D721Med (cell line): Measurements from ENCODE around the gene CCNJL.

ENCODE experiments used
- DNase-seq: peaks from one replicate; pipeline ENCODE4 v3.0.0; 2011; ENCODE audit warnings: low spot score; ENCODE audit not compliant: insufficient read length
- FAIRE-seq: peaks from 2 replicates; lab custom pipeline; 2011; peaks lifted over from hg19 to GRCh38; lab: Jason Lieb, UNC
- TF ChIP-seq, protein P1 (sequence below): IDR thresholded peaks from 2 replicates; pipeline ENCODE4 v1.5.1; 2012; ENCODE audit warnings: mild to moderate bottlenecking, control low read depth; ENCODE audit not compliant: insufficient read depth; ENCODE audit errors: missing control alignments

The CCNJL gene

DNA sequence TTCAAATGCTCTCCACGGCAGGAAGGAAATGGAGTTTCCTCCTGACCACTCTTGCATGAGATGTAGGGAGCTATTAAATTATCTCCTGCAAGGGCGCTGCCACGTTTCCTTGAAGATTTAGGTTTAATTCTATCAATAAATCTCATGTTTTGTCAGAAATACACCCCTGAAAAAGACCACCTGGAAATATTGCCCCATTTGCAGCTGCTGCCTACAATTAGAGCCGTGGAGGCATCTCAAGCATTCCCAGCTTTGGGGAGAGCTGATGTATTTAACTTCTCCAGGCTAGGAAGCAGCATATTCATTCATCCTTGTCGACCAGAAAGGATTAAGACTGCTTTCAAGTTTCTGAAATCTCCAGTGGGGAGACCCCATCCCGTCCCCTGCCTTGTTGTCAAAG is 40.5 kb downstream of the CCNJL start:
- no peak for DNase-seq
- TF ChIP-seq, protein P1, sequence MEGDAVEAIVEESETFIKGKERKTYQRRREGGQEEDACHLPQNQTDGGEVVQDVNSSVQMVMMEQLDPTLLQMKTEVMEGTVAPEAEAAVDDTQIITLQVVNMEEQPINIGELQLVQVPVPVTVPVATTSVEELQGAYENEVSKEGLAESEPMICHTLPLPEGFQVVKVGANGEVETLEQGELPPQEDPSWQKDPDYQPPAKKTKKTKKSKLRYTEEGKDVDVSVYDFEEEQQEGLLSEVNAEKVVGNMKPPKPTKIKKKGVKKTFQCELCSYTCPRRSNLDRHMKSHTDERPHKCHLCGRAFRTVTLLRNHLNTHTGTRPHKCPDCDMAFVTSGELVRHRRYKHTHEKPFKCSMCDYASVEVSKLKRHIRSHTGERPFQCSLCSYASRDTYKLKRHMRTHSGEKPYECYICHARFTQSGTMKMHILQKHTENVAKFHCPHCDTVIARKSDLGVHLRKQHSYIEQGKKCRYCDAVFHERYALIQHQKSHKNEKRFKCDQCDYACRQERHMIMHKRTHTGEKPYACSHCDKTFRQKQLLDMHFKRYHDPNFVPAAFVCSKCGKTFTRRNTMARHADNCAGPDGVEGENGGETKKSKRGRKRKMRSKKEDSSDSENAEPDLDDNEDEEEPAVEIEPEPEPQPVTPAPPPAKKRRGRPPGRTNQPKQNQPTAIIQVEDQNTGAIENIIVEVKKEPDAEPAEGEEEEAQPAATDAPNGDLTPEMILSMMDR: no peak
- FAIRE-seq: no peak

DNA sequence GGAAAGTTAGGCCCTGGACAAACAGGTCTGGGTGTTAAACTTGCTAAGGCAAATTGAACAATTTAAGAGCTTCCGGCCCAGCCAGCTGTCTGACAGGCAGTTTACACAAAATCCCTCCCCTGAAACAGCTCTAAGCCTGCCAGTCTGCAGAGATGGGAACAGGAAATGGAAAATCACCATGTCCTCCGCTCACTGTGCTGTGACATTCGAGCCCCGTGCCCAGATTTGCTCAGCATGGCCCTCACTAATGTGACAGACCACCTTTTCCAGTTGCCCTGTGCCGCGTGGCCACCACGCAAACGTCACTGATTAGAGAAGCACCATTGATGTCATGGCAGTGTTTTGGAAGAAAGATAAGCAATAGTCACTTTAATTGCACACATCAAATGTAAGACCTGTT is 41.0 kb downstream of the CCNJL start:
- DNase-seq (no peak), FAIRE-seq (no peak)
- TF ChIP-seq, protein P1: no peak

GRCh38 chr5:160270704-160271103 is 41.7 kb downstream of the CCNJL start:
- FAIRE-seq (no peak), DNase-seq (no peak)
- TF ChIP-seq, protein P1: no peak

GRCh38 chr5:160269017-160269416 is 43.3 kb downstream of the CCNJL start:
- FAIRE-seq (no peak), DNase-seq (no peak)
- TF ChIP-seq, protein P1: no peak

DNA sequence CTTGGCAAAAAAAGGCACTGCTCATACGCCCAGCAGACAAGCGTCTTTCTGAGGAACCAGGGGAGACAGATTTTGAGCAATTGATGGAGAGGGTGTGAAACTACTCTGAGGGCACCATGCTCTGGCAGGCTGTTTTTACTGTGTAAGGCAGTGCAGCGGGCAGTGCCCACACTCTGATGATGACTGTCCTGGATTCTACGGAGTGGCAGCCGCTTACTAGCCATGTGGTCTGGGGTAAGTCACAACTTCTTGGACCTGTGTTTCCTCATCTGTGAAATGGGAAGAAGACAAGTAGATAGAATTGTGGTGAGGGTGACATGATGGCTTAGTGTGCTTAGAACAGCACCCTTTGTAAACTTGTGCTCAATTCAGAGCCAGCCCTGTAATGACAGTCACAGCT is 44.2 kb downstream of the CCNJL start:
- no peak for FAIRE-seq
- TF ChIP-seq, protein P1: no peak
- DNase-seq: no peak

- TF ChIP-seq, protein P1: no peak
- FAIRE-seq (no peak), DNase-seq (no peak)
These were observed 45.5 kb downstream of the CCNJL start for GRCh38 chr5:160266752-160267345.

GRCh38 chr5:160266044-160266443 is 46.3 kb downstream of the CCNJL start:
- FAIRE-seq: no peak
- TF ChIP-seq, protein P1: no peak
- no peak for DNase-seq
